A375 (cell line): ENCODE results near the gene PTRH2. TPM values are rescaled to one million over a fixed set of nuclear protein-coding genes. Genes with fewer than 3 reads are reported as not detected.

Experiments
- total RNA-seq: library from RNA; depleted of rRNA; stranded (reverse); fragments of >200 nt; shearing (Covaris generic); gene quantifications from 2 replicates; pipeline ENCODE4 v1.2.3, GENCODE V29; 2014; rRNA removed

Gene PTRH2
- total RNA-seq, result 73.0 and 77.1 TPM in 2 replicates

DNA sequence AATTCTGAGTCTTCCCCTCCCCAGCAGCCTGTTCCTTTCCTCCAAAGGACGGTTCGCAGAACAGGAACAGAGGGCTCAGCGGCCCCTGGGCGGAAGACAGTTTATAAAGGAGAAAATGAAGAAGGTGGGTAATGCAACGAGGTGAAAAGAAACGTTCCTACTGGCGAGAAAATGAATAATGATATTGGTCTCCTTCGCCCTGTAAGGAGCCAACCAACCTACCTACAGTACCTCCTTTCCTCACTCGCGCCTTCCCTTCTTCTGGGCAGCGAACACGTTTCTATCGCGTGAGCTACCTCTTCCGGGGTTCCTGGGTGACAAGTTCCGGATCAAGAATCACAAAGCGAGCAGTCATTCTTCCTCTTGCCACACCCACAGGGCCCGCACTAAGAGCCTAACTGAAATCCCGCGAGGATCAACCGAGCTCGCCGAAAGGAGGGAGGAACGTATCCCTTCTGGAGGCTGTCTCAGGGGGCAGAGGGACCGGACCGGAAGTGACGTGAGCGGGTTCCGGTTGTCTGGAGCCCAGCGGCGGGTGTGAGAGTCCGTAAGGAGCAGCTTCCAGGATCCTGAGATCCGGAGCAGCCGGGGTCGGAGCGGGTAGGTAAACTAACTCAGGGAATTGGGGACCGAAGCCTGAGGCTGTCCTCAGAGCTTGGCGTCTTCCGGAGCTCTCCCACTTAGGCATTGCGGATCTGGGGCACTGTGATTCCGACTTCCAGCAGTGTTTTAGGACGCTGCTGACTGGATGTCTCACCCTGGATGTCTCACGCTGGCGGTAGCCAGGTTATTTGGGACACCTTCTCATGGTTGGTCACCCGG is at the start of gene PTRH2, which contains the start of gene VMP1:
PTRH2 (minus strand) TSS at position 282 of the 822 bp plus-strand sequence. CDS start 9,452 bp downstream, outside the sequence.
VMP1 (plus strand) TSS at position 506 of the 822 bp plus-strand sequence. CDS start 23,793 bp downstream, outside the sequence.

Other genes with a start within 250 kb of the PTRH2 start
- 48.4 and 50.0 TPM in 2 replicates for gene DHX40, start 141.8 kb downstream of the PTRH2 start, total RNA-seq
- 128 and 151 TPM in 2 replicates for gene CLTC, start 87.5 kb downstream of the PTRH2 start, total RNA-seq
- gene VMP1, start 224 bp upstream of the PTRH2 start, total RNA-seq, result 150 and 183 TPM in 2 replicates
- gene TUBD1, start 185.5 kb upstream of the PTRH2 start, total RNA-seq, result 2.9 and 4.0 TPM in 2 replicates
- gene RPS6KB1, start 185.7 kb upstream of the PTRH2 start, total RNA-seq, result 23.0 and 25.6 TPM in 2 replicates